D721Med (cell line): ENCODE data around the gene STPG2.

Experiments used
- DNase-seq: peaks from one replicate; pipeline ENCODE4 v3.0.0; 2011; ENCODE audit warnings: low spot score; ENCODE audit not compliant: insufficient read length
- FAIRE-seq: peaks from 2 replicates; lab custom pipeline; 2011; peaks lifted over from hg19 to GRCh38; lab: Jason Lieb, UNC
- CTCF ChIP-seq: IDR thresholded peaks from 2 replicates; pipeline ENCODE4 v1.5.1; 2012; ENCODE audit warnings: mild to moderate bottlenecking, control low read depth; ENCODE audit not compliant: insufficient read depth; ENCODE audit errors: missing control alignments

Gene STPG2

GRCh38 chr4:97953171-97953941, 189.9 kb downstream of the STPG2 start:
- no peak for TF ChIP-seq CTCF
- FAIRE-seq (no peak), DNase-seq (no peak)

GRCh38 chr4:97952763-97953162, 190.5 kb downstream of the STPG2 start:
- DNase-seq, result no peak
- TF ChIP-seq CTCF, result no peak
- FAIRE-seq, result no peak

GRCh38 chr4:97950836-97951235, 192.4 kb downstream of the STPG2 start:
- DNase-seq (no peak), FAIRE-seq (no peak)
- no peak for TF ChIP-seq CTCF

GRCh38 chr4:97942951-97943350, 200.3 kb downstream of the STPG2 start:
- DNase-seq, result no peak
- FAIRE-seq, result no peak
- TF ChIP-seq CTCF, result no peak

GRCh38 chr4:97942137-97942536, 201.1 kb downstream of the STPG2 start:
- FAIRE-seq, result no peak
- TF ChIP-seq CTCF, result no peak

GRCh38 chr4:97938141-97938540, 205.1 kb downstream of the STPG2 start:
- FAIRE-seq (no peak), DNase-seq (no peak)
- no peak for TF ChIP-seq CTCF

More at GRCh38 chr4:97942137-97942536, 201.1 kb downstream of the STPG2 start:
- DNase-seq, result no peak

- DNase-seq (no peak), FAIRE-seq (no peak)
- no peak for TF ChIP-seq CTCF
Observed at GRCh38 chr4:97924341-97924958, 218.8 kb downstream of the STPG2 start.
